NOMO-1 treated with dmso at 0.1 percent for 144 hours (cell line): ENCODE data around the gene SYNGR3.

ENCODE experiments used
- DNase-seq: peaks from one replicate; lab custom pipeline; 2025; ENCODE audit not compliant: unreplicated experiment; lab: John Stamatoyannopoulos, UW

Gene SYNGR3

GRCh38 chr16:1976216-1976520 lies 13.6 kb upstream of the SYNGR3 start:
- DNase-seq: no peak

- no peak for DNase-seq
Observed at GRCh38 chr16:1976951-1977874, 12.6 kb upstream of the SYNGR3 start.

- no peak for DNase-seq
Observed at GRCh38 chr16:1977875-1978268, 11.9 kb upstream of the SYNGR3 start.

DNA sequence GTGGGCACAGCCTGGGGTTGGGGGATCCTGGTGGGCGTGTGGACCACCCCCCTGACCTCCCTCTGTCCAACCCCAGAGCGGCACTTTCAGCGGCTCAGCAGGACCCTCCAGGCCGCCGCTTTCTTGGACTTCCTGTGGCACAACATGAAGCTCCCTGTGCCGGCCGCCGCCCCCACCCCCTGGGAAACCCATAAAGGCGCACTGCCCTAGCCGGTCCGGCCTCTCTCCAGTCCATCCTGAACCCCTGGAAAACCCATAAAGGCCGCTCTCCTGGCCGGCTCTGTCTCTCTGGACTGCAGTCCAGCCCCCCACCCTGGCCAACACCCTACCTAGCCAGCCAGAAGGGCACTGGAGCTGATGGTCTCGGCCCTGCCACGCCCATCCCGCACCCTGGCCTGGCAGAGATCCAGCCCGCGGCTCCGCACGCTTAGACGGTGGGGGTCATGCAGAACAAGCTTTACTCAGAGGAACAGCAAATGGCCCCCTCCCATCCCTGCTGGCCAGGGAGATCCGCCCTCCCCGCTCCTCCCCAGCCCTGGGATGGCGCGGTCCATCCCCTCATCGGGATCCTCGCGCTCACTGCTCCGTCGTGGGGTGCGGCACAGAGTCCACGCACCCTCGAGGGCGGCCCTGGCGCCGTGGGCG lies 11.2 kb upstream of the SYNGR3 start:
- no peak for DNase-seq

GRCh38 chr16:1979271-1980029 lies 10.3 kb upstream of the SYNGR3 start:
- DNase-seq: no peak

DNA sequence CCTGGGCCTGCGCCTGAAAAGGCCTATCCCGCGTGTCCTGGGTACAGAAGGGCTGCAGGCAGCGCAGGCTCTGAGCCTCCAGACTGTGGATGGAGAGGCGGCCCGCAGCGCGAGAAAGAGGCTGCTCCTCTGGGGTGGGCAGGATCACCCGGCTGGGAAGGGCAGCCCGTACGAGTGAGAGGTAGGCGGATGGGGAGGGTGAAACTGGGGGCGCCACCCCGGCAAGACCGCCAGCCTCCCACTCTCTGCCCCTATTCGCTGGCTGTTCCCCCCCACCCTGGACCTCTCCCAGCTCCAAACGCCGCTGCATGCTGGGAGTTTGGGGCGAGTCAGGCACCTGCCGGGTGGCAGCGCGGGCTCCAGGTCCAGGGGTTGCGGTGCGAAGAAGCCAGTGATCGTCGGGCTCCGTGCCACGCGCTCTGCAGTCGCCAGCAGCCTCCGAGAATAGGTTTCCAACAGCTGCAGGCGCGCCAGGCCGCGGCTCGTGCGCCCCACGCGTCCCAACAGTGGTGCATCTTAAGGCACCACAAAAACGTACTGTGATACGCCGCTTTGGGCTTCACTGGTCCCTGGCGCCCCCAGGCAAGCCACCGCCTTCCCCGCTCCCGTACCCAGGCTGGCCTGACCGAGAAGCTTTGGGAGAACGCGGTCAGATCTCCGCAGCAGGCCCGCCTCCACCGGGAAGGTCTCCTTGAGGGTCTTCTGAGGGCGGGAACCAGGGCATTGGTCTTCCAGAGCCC lies 9.6 kb upstream of the SYNGR3 start:
- no peak for DNase-seq

- DNase-seq: no peak
Observed at GRCh38 chr16:1980770-1981087, 9.0 kb upstream of the SYNGR3 start.

DNA sequence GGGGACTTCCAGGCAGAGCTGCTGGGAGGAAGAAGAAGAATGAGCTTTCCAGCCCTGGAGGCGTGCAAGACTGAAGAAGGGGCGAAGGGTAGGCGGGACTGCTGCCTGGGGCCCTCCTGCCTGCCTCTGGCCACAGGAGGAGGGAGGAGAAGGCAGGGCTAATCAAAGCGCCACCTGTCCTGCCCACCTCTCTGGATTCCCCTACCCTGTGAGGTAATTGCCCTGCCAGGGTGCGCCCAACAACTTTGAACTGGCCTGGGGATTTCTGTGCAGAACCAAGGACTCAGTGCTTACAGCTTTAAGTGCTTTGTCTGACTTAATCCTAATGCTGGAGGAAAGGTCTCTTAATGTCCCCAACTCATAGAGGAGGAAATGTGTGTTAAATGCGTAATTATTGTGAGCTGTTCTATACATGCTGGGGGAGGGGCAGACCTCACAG lies 8.4 kb upstream of the SYNGR3 start, which contains the start of gene NOXO1:
Gene NOXO1, minus strand, starts transcription at position 72 of the 439 bp plus-strand sequence. CDS start 290 bp downstream, outside the sequence.
- no peak for DNase-seq

DNA sequence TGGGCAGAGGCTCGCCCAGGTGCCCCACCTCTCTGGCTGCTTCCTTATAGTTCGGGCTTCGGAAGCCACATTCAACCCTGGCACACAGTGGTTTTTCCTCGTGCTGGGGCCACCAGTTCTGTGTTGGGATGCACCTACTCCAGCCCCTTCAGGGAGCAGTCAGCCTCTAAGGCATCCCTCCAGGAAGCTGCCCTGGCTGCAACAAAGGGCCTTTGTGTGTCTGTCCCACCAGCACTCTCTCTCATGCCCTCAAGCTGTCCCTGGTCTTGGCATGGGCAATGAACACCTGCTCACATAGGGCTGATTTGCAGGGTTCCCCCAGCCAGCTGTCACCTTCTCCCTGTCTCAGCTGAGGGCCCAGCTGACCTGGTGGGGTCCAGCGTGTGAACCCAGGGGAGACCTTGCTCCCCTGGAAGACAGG lies 7.7 kb upstream of the SYNGR3 start:
- no peak for DNase-seq

GRCh38 chr16:1982991-1983543 lies 6.7 kb upstream of the SYNGR3 start:
- DNase-seq: no peak

DNA sequence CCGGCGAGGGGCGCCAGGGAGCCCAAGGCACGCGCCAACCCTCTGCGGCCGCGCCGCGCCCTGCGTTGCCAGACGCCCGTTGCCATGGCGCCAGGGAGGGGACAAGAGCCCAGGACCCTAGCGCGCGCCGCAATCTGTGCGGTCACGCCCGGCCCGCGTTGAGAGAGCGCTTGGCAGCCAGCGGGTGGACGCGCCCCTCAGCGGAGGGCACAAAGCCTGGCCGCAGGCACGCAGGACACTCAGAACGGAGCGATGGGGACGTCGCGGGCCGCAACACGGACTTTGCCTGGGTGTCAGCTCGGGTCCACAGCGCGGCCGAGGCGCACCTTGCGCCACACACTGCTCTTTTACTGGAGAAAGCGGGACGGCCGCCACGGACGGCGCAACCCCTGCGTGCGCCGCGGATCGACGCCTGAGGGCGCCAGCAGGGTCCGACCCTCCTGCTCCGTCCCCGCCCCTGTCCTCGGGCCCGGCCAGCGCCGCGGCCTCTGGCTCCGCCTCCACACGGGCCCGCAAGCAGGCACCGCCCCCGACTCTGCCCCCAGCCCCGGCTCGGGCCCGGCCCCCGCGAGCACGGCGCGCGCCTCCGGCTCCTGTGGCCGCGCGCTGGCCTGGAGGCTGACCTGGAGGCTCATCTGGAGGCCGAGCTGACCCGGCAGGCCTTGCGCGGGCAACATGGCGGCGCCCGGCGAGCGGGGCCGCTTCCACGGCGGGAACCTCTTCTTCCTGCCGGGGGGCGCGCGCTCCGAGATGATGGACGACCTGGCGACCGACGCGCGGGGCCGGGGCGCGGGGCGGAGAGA lies 6.0 kb upstream of the SYNGR3 start, which contains the start of gene GFER:
Gene GFER, plus strand, starts transcription at position 650 of the 803 bp plus-strand sequence. Its CDS starts 26 bp downstream, at position 676.
- DNase-seq: peak; percentile 87

DNA sequence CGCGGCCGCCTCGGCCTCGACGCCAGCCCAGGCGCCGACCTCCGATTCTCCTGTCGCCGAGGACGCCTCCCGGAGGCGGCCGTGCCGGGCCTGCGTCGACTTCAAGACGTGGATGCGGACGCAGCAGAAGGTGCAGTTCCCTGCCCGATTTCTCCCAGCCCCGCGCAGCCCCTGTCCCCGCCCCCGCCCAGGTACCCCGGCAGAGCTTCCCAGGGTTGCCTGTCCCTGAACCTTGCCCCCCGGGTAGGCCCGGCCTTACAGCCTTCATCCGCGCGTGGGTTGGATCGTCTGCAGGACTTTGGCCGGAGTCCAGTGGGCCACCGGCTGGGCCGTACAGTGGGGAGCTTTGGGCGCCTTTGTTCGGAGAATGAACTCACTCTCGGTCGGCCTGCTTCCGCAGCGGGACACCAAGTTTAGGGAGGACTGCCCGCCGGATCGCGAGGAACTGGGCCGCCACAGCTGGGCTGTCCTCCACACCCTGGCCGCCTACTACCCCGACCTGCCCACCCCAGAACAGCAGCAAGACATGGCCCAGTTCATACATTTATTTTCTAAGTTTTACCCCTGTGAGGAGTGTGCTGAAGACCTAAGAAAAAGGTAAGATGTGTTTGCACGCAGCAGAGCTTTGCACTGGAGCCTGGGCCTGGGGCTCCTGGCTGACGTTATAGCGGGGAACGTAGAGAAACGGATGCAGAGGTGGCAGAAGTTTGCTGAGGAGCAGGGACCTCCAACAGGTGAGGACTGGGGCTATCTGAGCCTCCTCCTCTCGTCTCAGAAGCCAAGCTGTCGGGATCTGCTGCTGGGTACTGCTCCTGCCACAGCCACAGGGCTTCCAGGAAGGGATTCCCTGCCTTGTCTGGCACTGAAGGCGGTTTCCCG lies 5.2 kb upstream of the SYNGR3 start:
- DNase-seq: no peak

DNA sequence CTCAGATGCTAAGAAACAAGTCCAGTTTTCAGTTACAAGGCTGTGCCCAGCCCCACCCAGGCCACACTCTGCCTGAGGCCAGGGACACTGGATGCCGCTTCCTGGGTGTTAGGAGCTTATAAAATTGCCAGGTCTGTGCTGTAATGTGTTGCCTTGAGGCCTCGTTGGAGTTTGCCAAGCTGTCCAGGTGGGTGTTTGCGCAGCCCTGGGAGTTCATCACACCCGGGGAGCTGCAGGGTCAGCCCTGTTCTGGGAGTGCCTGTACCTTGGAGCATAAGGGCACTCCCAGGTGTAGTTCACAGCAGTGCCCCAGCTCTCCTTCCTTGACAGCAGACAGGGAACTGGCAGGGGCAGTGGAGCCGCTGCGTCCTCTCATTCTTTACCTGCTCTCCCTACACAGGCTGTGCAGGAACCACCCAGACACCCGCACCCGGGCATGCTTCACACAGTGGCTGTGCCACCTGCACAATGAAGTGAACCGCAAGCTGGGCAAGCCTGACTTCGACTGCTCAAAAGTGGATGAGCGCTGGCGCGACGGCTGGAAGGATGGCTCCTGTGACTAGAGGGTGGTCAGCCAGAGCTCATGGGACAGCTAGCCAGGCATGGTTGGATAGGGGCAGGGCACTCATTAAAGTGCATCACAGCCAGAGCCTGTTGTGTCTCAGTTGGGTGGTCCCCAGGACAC lies 4.2 kb upstream of the SYNGR3 start:
- no peak for DNase-seq

DNA sequence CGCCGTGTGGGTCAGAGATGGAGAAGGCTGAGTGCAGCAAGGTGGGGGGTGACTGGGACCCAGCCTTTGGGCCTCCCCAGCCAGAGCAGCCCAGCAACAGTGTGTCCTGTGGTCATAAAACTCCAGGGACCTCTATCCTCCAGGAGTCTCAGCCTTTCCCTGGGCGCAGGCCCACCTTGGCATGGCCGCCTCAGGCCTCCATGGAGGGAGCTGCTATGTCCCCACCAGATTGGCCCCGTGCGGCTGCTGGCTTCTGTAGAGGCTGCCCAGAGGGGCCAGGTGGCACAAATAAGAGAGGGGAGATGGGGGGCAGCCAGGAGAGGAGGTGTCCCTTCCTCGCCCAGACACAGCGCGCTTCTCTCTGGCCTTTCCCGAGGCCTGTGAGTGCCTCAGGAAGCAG lies 2.6 kb upstream of the SYNGR3 start:
- DNase-seq: no peak

- no peak for DNase-seq
Observed at GRCh38 chr16:1990101-1990350, 256 bp downstream of the SYNGR3 start.

GRCh38 chr16:1990351-1991134 lies 773 bp downstream of the SYNGR3 start:
- no peak for DNase-seq

DNA sequence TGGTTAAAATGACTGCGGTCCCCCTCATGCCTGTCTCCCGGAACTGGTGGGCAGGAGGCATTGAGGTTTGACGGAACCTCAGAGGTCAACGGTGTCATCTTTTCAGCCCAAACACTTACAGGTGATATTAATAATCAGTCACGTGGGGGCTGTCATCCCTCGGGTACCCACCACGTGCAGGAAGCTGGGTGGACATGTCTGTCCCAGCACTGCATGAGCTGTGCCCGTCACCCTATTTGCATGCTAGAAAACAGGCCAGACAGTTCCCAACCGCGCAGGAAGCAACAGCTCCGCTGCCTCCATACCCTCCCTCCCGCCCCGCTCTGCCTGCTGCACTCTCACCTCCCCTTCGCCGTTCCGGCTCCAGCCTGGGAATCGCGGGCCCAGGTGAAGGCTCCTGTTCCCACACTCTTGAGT lies 1.4 kb downstream of the SYNGR3 start:
- no peak for DNase-seq

DNA sequence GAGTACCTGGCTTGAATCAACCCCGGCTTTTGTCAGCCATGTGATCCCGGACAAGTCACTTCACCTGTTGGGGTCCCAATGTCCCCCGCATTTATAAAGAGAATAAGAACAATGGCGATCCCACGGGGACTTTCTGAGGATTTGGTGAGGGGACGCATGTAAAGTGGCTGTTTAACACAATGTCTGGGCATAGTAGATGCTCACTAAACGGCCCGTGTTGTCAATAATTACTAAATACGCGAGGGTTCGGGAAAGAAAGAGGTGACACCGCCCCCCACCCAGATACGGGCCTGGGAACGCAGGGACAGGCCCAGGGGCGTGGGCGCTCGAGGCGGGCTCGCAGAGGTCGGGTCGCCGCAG lies 1.8 kb downstream of the SYNGR3 start:
- no peak for DNase-seq
